Activated naive CD4-positive, alpha-beta T cell treated with anti-CD3 and anti-CD28 coated beads for 36 hours (primary cell): Measurements from ENCODE around the gene GIPC1. TPM values are rescaled to one million over a fixed set of nuclear protein-coding genes. Genes with fewer than 3 reads are reported as not detected.
A peak's percentile ranks its signal among the peaks of the same experiment; 100 is the strongest.

Experiments used
- CTCF ChIA-PET: fragments of 350-600 bp; sonication (Branson Sonifier 250); formaldehyde crosslinking; loops from one replicate; lab custom pipeline; 2021; ENCODE audit warnings: antibody characterized with exemption; lab: Charles Lee
- DNase-seq: peaks from one replicate; pipeline ENCODE4 v3.0.0-alpha.2; 2020
- H3K27ac Mint-ChIP-seq: one replicate; pipeline ENCODE4 v1.8.0; 2021; ENCODE audit warnings: mild to moderate bottlenecking, mixed read lengths
- H3K27me3 Mint-ChIP-seq: one replicate; pipeline ENCODE4 v1.8.0; 2021; ENCODE audit warnings: low read depth, mixed read lengths
- H3K36me3 Mint-ChIP-seq: one replicate; pipeline ENCODE4 v1.8.0; 2021; ENCODE audit warnings: low read depth, mixed read lengths
- H3K4me1 Mint-ChIP-seq: one replicate; pipeline ENCODE4 v1.8.0; 2021; ENCODE audit warnings: low read depth, mixed read lengths
- H3K4me3 Mint-ChIP-seq: one replicate; pipeline ENCODE4 v1.8.0; 2021; ENCODE audit warnings: mild to moderate bottlenecking, moderate library complexity, mixed read lengths
- H3K9me3 Mint-ChIP-seq: one replicate; pipeline ENCODE4 v1.8.0; 2021; ENCODE audit warnings: mixed read lengths
- intact Hi-C: fragments of 100-400 bp; cut with micrococcal nuclease; formaldehyde crosslinking; loops from one replicate; pipeline ENCODE4 v1.15.1; 2023
- total RNA-seq, 2 experiments: library from RNA; stranded (reverse); gene quantifications; one replicate each; pipeline ENCODE4 v1.2.3, GENCODE V29; 2021

The GIPC1 gene
- total RNA-seq, 2 experiments from 2014 or later = 15.4 to 16.5 TPM

- intact Hi-C loops = loop anchor here (2.0 kb wide), 1 partner anchor 281 kb away; no protein-coding TSS in a partner anchor
- Mint-ChIP-seq H3K36me3 (peaks cover 3% of the 10 kb centered on the region), H3K4me1 (peaks cover 12% of the 10 kb centered on the region), H3K27ac (no peak overlapping the region), H3K9me3 (no peaks in the 10 kb centered on the region), H3K4me3 (no peak overlapping the region), H3K27me3 (peaks cover 3% of the 10 kb centered on the region)
- DNase-seq = peak; percentile 74
- CTCF ChIA-PET = interaction anchor here (0.6 to 7.6 kb wide), 27 partner anchors 9 to 343 kb away, joined by 3 to 55 read pairs (median 3); partner anchors contain the start of genes ADGRE5, ASF1B, GIPC1 and PKN1
These were observed 15.8 kb downstream of the GIPC1 start for GRCh38 chr19:14479975-14480699.

GRCh38 chr19:14479309-14479974 lies 16.5 kb downstream of the GIPC1 start:
- intact Hi-C loops = no loop called here
- H3K27ac Mint-ChIP-seq = no peak overlapping the region
- DNase-seq = no peak
- H3K4me3 Mint-ChIP-seq = no peak overlapping the region
- peaks cover 17% of the 10 kb centered on the region for H3K4me1 Mint-ChIP-seq
- H3K27me3 Mint-ChIP-seq = peaks cover 9% of the 10 kb centered on the region
- H3K36me3 Mint-ChIP-seq = peaks cover 3% of the 10 kb centered on the region
- no peaks in the 10 kb centered on the region for H3K9me3 Mint-ChIP-seq
- CTCF ChIA-PET = interaction anchor here (0.6 to 7.6 kb wide), 21 partner anchors 9 to 1173 kb away, joined by 3 to 55 read pairs (median 3); partner anchors contain the start of genes ADGRE5, GIPC1 and PKN1

GRCh38 chr19:14478113-14478545 lies 17.8 kb downstream of the GIPC1 start:
- Mint-ChIP-seq H3K27me3 (peaks cover 13% of the 10 kb centered on the region), H3K4me1 (peaks cover 22% of the 10 kb centered on the region), H3K9me3 (no peaks in the 10 kb centered on the region), H3K27ac (no peak overlapping the region), H3K4me3 (no peak overlapping the region), H3K36me3 (peaks cover 3% of the 10 kb centered on the region)
- intact Hi-C loops = no loop called here
- CTCF ChIA-PET = interaction anchor here (0.6 to 7.6 kb wide), 4 partner anchors 22 to 116 kb away, joined by 3 to 55 read pairs (median 7); partner anchors contain the start of gene PKN1
- no peak for DNase-seq

- intact Hi-C loops = no loop called here
- Mint-ChIP-seq H3K4me3 (no peak overlapping the region), H3K27ac (no peak overlapping the region), H3K4me1 (peaks cover 27% of the 10 kb centered on the region), H3K9me3 (no peaks in the 10 kb centered on the region), H3K36me3 (peaks cover 3% of the 10 kb centered on the region), H3K27me3 (peaks cover 19% of the 10 kb centered on the region)
- no peak for DNase-seq
- CTCF ChIA-PET = interaction anchor here (0.6 to 7.6 kb wide), 4 partner anchors 21 to 116 kb away, joined by 3 to 55 read pairs (median 7); partner anchors contain the start of gene PKN1
These were observed 18.4 kb downstream of the GIPC1 start for GRCh38 chr19:14477418-14478112.

- DNase-seq = no peak
- H3K27ac Mint-ChIP-seq = no peak overlapping the region
- H3K27me3 Mint-ChIP-seq = peaks cover 19% of the 10 kb centered on the region
- CTCF ChIA-PET = interaction anchor here (1.8 to 7.6 kb wide), 2 partner anchors 46 to 115 kb away, joined by 10 to 55 read pairs; partner anchors contain the start of gene PKN1
- intact Hi-C loops = no loop called here
- H3K4me1 Mint-ChIP-seq = peaks cover 29% of the 10 kb centered on the region
- H3K36me3 Mint-ChIP-seq = peaks cover 3% of the 10 kb centered on the region
- no peaks in the 10 kb centered on the region for H3K9me3 Mint-ChIP-seq
- H3K4me3 Mint-ChIP-seq = no peak overlapping the region
These were observed 19.1 kb downstream of the GIPC1 start for GRCh38 chr19:14476673-14477401.

- CTCF ChIA-PET = no interaction called here
- peaks cover 3% of the 10 kb centered on the region for H3K36me3 Mint-ChIP-seq
- H3K4me1 Mint-ChIP-seq = peaks cover 31% of the 10 kb centered on the region
- peaks cover 19% of the 10 kb centered on the region for H3K27me3 Mint-ChIP-seq
- no peak for DNase-seq
- no peaks in the 10 kb centered on the region for H3K9me3 Mint-ChIP-seq
- no peak overlapping the region for H3K4me3 Mint-ChIP-seq
- intact Hi-C loops = no loop called here
- H3K27ac Mint-ChIP-seq = no peak overlapping the region
These were observed 19.6 kb downstream of the GIPC1 start for GRCh38 chr19:14476327-14476672.

- H3K27ac Mint-ChIP-seq = no peak within 1 kb of the TSS
- H3K4me1 Mint-ChIP-seq = peaks cover 31% of the 10 kb centered on the region
- intact Hi-C loops = loop anchor here (1.0 to 2.0 kb wide), 2 partner anchors 119 to 339 kb away; partner anchors contain the start of gene ASF1B
- no peak within 1 kb of the TSS for H3K4me3 Mint-ChIP-seq
- peak; percentile 78 for DNase-seq
- H3K36me3 Mint-ChIP-seq = peaks cover 3% of the 10 kb centered on the region
- peaks cover 19% of the 10 kb centered on the region for H3K27me3 Mint-ChIP-seq
- CTCF ChIA-PET = interaction anchor here (0.6 to 1.0 kb wide), 2 partner anchors 9 to 435 kb away, joined by 3 to 5 read pairs; no protein-coding TSS in a partner anchor
- H3K9me3 Mint-ChIP-seq = no peaks in the 10 kb centered on the region
These were observed 20.5 kb downstream of the GIPC1 start, which contains the start of gene PTGER1 for GRCh38 chr19:14475251-14476073. Gene PTGER1, minus strand, starts transcription at chr19:14475354. Its CDS starts 1,034 bp downstream, at chr19:14474320.

GRCh38 chr19:14474827-14475226 lies 21.1 kb downstream of the GIPC1 start:
- Mint-ChIP-seq H3K36me3 (peaks cover 4% of the 10 kb centered on the region), H3K9me3 (no peaks in the 10 kb centered on the region), H3K27ac (no peak overlapping the region), H3K4me1 (peaks cover 31% of the 10 kb centered on the region), H3K4me3 (no peak overlapping the region), H3K27me3 (peaks cover 19% of the 10 kb centered on the region)
- CTCF ChIA-PET = interaction anchor here (0.6 to 1.0 kb wide), 4 partner anchors 10 to 1298 kb away, joined by 3 to 5 read pairs (median 4); no protein-coding TSS in a partner anchor
- no peak for DNase-seq
- intact Hi-C loops = loop anchor here (1.0 to 5.0 kb wide), 4 partner anchors 119 to 593 kb away; partner anchors contain the start of genes ADGRL1 and ASF1B

GRCh38 chr19:14473978-14474578 lies 21.8 kb downstream of the GIPC1 start:
- no peak for DNase-seq
- no peaks in the 10 kb centered on the region for H3K9me3 Mint-ChIP-seq
- peaks cover 19% of the 10 kb centered on the region for H3K27me3 Mint-ChIP-seq
- no peak overlapping the region for H3K4me3 Mint-ChIP-seq
- no peak overlapping the region for H3K27ac Mint-ChIP-seq
- H3K4me1 Mint-ChIP-seq = peaks cover 31% of the 10 kb centered on the region
- H3K36me3 Mint-ChIP-seq = peaks cover 4% of the 10 kb centered on the region
- CTCF ChIA-PET = interaction anchor here (0.7 to 3.5 kb wide), 2 partner anchors 43 to 1297 kb away, joined by 3 to 24 read pairs; partner anchors contain the start of gene PKN1
- intact Hi-C loops = loop anchor here (2.0 to 5.0 kb wide), 4 partner anchors 113 to 592 kb away; partner anchors contain the start of genes ADGRL1 and ASF1B
